Vagina (tissue), 2 donors: ENCODE data around the gene CARD9.

Source experiments
- CTCF ChIP-seq, 3 experiments: fragments of 450-650 bp in 2 of 3; fragments of 200-600 bp in 1 of 3; sonication (generic) in 1 of 3; IDR thresholded peaks; one replicate each; pipeline ENCODE4 v1.5.1; 2017 to 2019; ENCODE audit warnings: antibody characterized with exemption in 3 of 3, mild to moderate bottlenecking in 2 of 3, moderate library complexity in 2 of 3
- POLR2A ChIP-seq, 2 donors: fragments of 450-650 bp; IDR thresholded peaks; one replicate each; pipeline ENCODE4 v1.6.1; 2017; ENCODE audit warnings: antibody characterized with exemption in 2 of 2, mild to moderate bottlenecking in 2 of 2, moderate library complexity in 2 of 2
- POLR2AphosphoS5 ChIP-seq, 2 donors: sonication (generic); formaldehyde crosslinking; IDR thresholded peaks; one replicate each; pipeline ENCODE4 v1.9.0; 2017; ENCODE audit warnings: antibody characterized with exemption in 2 of 2, mild to moderate bottlenecking in 2 of 2, low read depth in 1 of 2; ENCODE audit not compliant: insufficient read depth in 1 of 2

- TF ChIP-seq CTCF (IDR thresholded peaks at IDR 0.05) (no peak), POLR2A (IDR thresholded peaks at IDR 0.05) (no peak), POLR2AphosphoS5 (IDR thresholded peaks at IDR 0.05; ENCODE audit: insufficient read depth in 1 of 2, low read depth in 1 of 2) (no peak)
Measured at GRCh38 chr9:136399176-136400037, 25.9 kb upstream of the CARD9 start.
